Loucy (cell line): Measurements from ENCODE around the gene TAF11L14.
"Not testable (repeated sequence)": the region's sequence is repeated elsewhere in the genome, so short reads cannot be mapped to it uniquely, and the experiment has no call there.

Experiments used
- H2AFZ ChIP-seq: fragments of 200-600 bp; sonication (generic); 2 replicates; pipeline ENCODE4 v1.6.0; 2016; ENCODE audit warnings: antibody characterized with exemption, mild to moderate bottlenecking, low read length, moderate library complexity
- H3F3A ChIP-seq: fragments of 200-600 bp; 2 replicates; pipeline ENCODE4 v1.6.0; 2016; ENCODE audit warnings: antibody characterized with exemption, low read depth, mild to moderate bottlenecking
- H3K27me3 ChIP-seq: fragments of 200-600 bp; sonication (generic); 2 replicates; pipeline ENCODE4 v1.6.1; 2014; ENCODE audit warnings: low read length, mild to moderate bottlenecking; ENCODE audit not compliant: insufficient read depth, poor library complexity, severe bottlenecking
- H3K36me3 ChIP-seq: fragments of 200-600 bp; sonication (generic); 2 replicates; pipeline ENCODE4 v1.6.1; 2016; ENCODE audit warnings: low read length; ENCODE audit not compliant: insufficient read depth
- H3K4me1 ChIP-seq: fragments of 200-600 bp; sonication (generic); 2 replicates; pipeline ENCODE4 v1.5.1; 2014; ENCODE audit warnings: low read length, mild to moderate bottlenecking; ENCODE audit not compliant: insufficient read depth, poor library complexity, severe bottlenecking
- H3K4me2 ChIP-seq: fragments of 200-600 bp; sonication (generic); 2 replicates; pipeline ENCODE4 v1.6.0; 2014; ENCODE audit warnings: antibody characterized with exemption, low read length, low read depth, mild to moderate bottlenecking; ENCODE audit not compliant: poor library complexity, severe bottlenecking
- H3K4me3 ChIP-seq: fragments of 200-600 bp; sonication (generic); 2 replicates; pipeline ENCODE4 v1.5.1; 2014; ENCODE audit warnings: low read length, mild to moderate bottlenecking, mixed read lengths; ENCODE audit not compliant: poor library complexity, severe bottlenecking
- H3K79me2 ChIP-seq: fragments of 200-600 bp; sonication (generic); 2 replicates; pipeline ENCODE4 v1.6.1; 2014; ENCODE audit warnings: low read length; ENCODE audit not compliant: insufficient read depth
- H3K9ac ChIP-seq: fragments of 200-600 bp; sonication (generic); 2 replicates; pipeline ENCODE4 v1.6.0; 2014; ENCODE audit warnings: mild to moderate bottlenecking, low read depth, low read length, moderate library complexity; ENCODE audit not compliant: poor library complexity, severe bottlenecking
- H3K9me2 ChIP-seq: fragments of 200-600 bp; sonication (generic); replicated peaks from 2 replicates; pipeline ENCODE4 v1.6.1; 2016; ENCODE audit warnings: low read depth, low read length, mixed read lengths
- H3K9me3 ChIP-seq: fragments of 200-600 bp; sonication (generic); 2 replicates; pipeline ENCODE4 v1.6.1; 2014; ENCODE audit warnings: mild to moderate bottlenecking, antibody characterized with exemption, low read length, low read depth; ENCODE audit not compliant: insufficient read depth
- H4K20me1 ChIP-seq: fragments of 200-600 bp; sonication (generic); 2 replicates; pipeline ENCODE4 v1.6.0; 2014; ENCODE audit warnings: antibody characterized with exemption, low read length, mild to moderate bottlenecking; ENCODE audit not compliant: insufficient read depth, poor library complexity, severe bottlenecking
- CTCF ChIP-seq: fragments of 200-600 bp; sonication (generic); conservative IDR thresholded peaks from 2 replicates; pipeline ENCODE4 v1.5.1; 2014; ENCODE audit warnings: mild to moderate bottlenecking, antibody characterized with exemption, low read length
- EZH2phosphoT487 ChIP-seq: fragments of 200-600 bp; IDR thresholded peaks from 2 replicates; pipeline ENCODE4 v1.6.1; 2018; ENCODE audit warnings: antibody characterized with exemption, mild to moderate bottlenecking, moderate library complexity, borderline replicate concordance

TAF11L14 gene

GRCh38 chr5:17655201-17655759 lies 21.0 kb downstream of the TAF11L14 start:
- H3F3A ChIP-seq, H3K4me3 ChIP-seq, H3K36me3 ChIP-seq, H4K20me1 ChIP-seq, H3K27me3 ChIP-seq, H3K9me3 ChIP-seq, H3K79me2 ChIP-seq, H3K9me2 ChIP-seq, H3K4me1 ChIP-seq, H3K4me2 ChIP-seq, H3K9ac ChIP-seq, H2AFZ ChIP-seq: not testable (repeated sequence)

GRCh38 chr5:17655921-17656320 lies 21.7 kb downstream of the TAF11L14 start:
- no peak for TF ChIP-seq CTCF
- TF ChIP-seq EZH2phosphoT487 = no peak
- Histone ChIP-seq H3K4me2 (no peak overlapping the region), H3F3A (no peaks in the 10 kb centered on the region), H3K79me2 (no peaks in the 10 kb centered on the region), H2AFZ (no peak overlapping the region), H3K9me2 (no peaks in the 10 kb centered on the region), H3K27me3 (no peaks in the 10 kb centered on the region), H4K20me1 (no peaks in the 10 kb centered on the region), H3K36me3 (no peaks in the 10 kb centered on the region), H3K4me1 (no peaks in the 10 kb centered on the region), H3K9ac (no peak overlapping the region), H3K9me3 (no peaks in the 10 kb centered on the region), H3K4me3 (no peak overlapping the region)

DNA sequence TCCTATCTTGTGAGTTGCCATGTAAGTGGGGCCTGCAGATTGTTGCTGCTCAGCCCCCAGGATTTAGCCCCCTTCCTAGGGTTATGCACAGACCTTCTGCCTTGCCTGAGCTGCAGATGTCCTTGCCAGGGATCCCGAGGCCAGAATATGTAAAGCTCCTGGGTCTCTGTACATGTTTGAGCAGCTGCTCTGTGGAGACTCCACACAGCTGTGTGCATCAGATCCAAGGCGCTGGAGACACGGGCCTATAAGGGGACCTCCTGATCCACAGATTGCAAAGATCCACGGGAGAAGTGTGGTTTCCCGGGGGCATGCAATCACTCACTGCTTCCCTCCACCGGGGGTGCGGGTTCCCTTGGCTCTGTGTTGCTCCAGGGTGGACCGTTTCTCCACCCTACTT lies 28.9 kb downstream of the TAF11L14 start:
- Histone ChIP-seq H3K9me3 (no peaks in the 10 kb centered on the region), H3K4me3 (no peak overlapping the region), H3F3A (no peaks in the 10 kb centered on the region), H3K36me3 (no peaks in the 10 kb centered on the region), H4K20me1 (no peaks in the 10 kb centered on the region), H3K4me1 (no peaks in the 10 kb centered on the region), H3K27me3 (no peaks in the 10 kb centered on the region), H3K9ac (no peak overlapping the region), H2AFZ (no peak overlapping the region), H3K4me2 (no peak overlapping the region), H3K9me2 (no peaks in the 10 kb centered on the region), H3K79me2 (no peaks in the 10 kb centered on the region)
- no peak for TF ChIP-seq EZH2phosphoT487

- no peak overlapping the region for H3K4me2 ChIP-seq
- no peaks in the 10 kb centered on the region for H3K27me3 ChIP-seq
- H3K4me3 ChIP-seq = no peak overlapping the region
- no peaks in the 10 kb centered on the region for H4K20me1 ChIP-seq
- H2AFZ ChIP-seq = no peak overlapping the region
- H3K9ac ChIP-seq = no peak overlapping the region
- no peak for TF ChIP-seq CTCF
- no peak for TF ChIP-seq EZH2phosphoT487
- H3K9me2 ChIP-seq = no peaks in the 10 kb centered on the region
- no peaks in the 10 kb centered on the region for H3K9me3 ChIP-seq
- no peaks in the 10 kb centered on the region for H3K79me2 ChIP-seq
- no peaks in the 10 kb centered on the region for H3F3A ChIP-seq
- H3K36me3 ChIP-seq = no peaks in the 10 kb centered on the region
- H3K4me1 ChIP-seq = no peaks in the 10 kb centered on the region
Measured at GRCh38 chr5:17665836-17666235, 31.6 kb downstream of the TAF11L14 start.
